Aorta (tissue), 5 donors: ENCODE data around the gene IQGAP3. TPM values are rescaled to one million over a fixed set of nuclear protein-coding genes. Genes with fewer than 3 reads are reported as not detected.
A peak's percentile ranks its signal among the peaks of the same experiment; 100 is the strongest.
"Not testable (repeated sequence)": the region's sequence is repeated elsewhere in the genome, so short reads cannot be mapped to it uniquely, and the experiment has no call there.

ENCODE experiments used
- ATAC-seq: fragments of 200-7000 bp; cut with Tn5 transposase; one replicate; pipeline ENCODE4 v1.9.1; 2022; ENCODE audit warnings: moderate library complexity; ENCODE audit not compliant: low FRiP score
- DNase-seq, 2 donors: peaks; one replicate each; pipeline ENCODE4 v3.0.0-alpha.2; 2020
- H3K27ac ChIP-seq, 2 donors: one replicate each; pipeline ENCODE4 v1.5.1; 2013; ENCODE audit warnings: low read length in 2 of 2, mild to moderate bottlenecking in 2 of 2, moderate library complexity in 2 of 2, control low read depth in 1 of 2, inconsistent platforms in 1 of 2, low read depth in 1 of 2
- H3K27me3 ChIP-seq, 2 donors: one replicate each; pipeline ENCODE4 v1.6.1; 2013; ENCODE audit warnings: control low read depth in 1 of 2, low read length in 1 of 2, mild to moderate bottlenecking in 1 of 2, moderate library complexity in 1 of 2; ENCODE audit not compliant: insufficient read depth in 2 of 2, control insufficient read depth in 1 of 2
- H3K36me3 ChIP-seq, 2 donors: one replicate each; pipeline ENCODE4 v1.6.1; 2013; ENCODE audit warnings: control low read depth in 1 of 2, low read length in 1 of 2, mild to moderate bottlenecking in 1 of 2; ENCODE audit not compliant: insufficient read depth in 2 of 2, control insufficient read depth in 1 of 2
- H3K4me1 ChIP-seq, 2 donors: one replicate each; pipeline ENCODE4 v1.6.1; 2013; ENCODE audit warnings: low read length in 2 of 2, control low read depth in 1 of 2, mild to moderate bottlenecking in 1 of 2, moderate library complexity in 1 of 2; ENCODE audit not compliant: insufficient read depth in 2 of 2, control insufficient read depth in 1 of 2
- H3K4me3 ChIP-seq, 2 donors: one replicate each; pipeline ENCODE4 v1.5.1; 2013; ENCODE audit warnings: low read length in 2 of 2, control low read depth in 1 of 2, mild to moderate bottlenecking in 1 of 2
- H3K9me3 ChIP-seq: one replicate; pipeline ENCODE4 v1.6.1; 2013; ENCODE audit warnings: mild to moderate bottlenecking, low read length; ENCODE audit not compliant: control insufficient read depth
- WGBS, 2 donors: extraction: QIAGEN DNeasy Blood & Tissue Kit; methylation state at CpG; one replicate each; pipeline ENCODE4 v1.1.7; 2013; 5-methylcytosine and 5-hydroxymethylcytosine counted together
- intact Hi-C, 2 donors: fragments of 100-400 bp; cut with DNase I; formaldehyde crosslinking; loops; one replicate each; pipeline versions ENCODE4 v1.14.2 to v1.15.0; 2022
- polyA plus RNA-seq, 2 donors: library from polyadenylated mRNA; stranded (reverse); fragments of 200-250 nt; gene quantifications; one replicate each; pipeline ENCODE4 v1.2.3, GENCODE V29; 2013
- total RNA-seq, 2 donors: library from RNA; stranded (reverse); fragmentation: NEBNext Ultra II Directional; extraction: Animal tissue kit (Norgen Biotek cat#: 25700); gene quantifications; one replicate each; pipeline ENCODE4 v1.2.1, GENCODE V29; 2021
- donor health status: healthy with polysubstance abuse.
- donor health status: Bipolar disorder and iron deficiency.
- donor health status: DM: no; HTN: no; CAD: no.
- donor health status: DM: no; HTN: no; CAD: no.
- donor health status: DM: yes; HTN: yes; CAD: no.

The IQGAP3 gene
- total and polyA plus RNA-seq, 4 donors: 0.10 to 2.3 (median 0.48) TPM

GRCh38 chr1:156608981-156609380, 36.6 kb upstream of the IQGAP3 start:
- Histone ChIP-seq H3K27ac (no peak overlapping the region), H3K9me3 (no peaks in the 10 kb centered on the region), H3K4me1 (no peaks in the 10 kb centered on the region), H3K4me3 (no peak overlapping the region), H3K27me3 (no peaks in the 10 kb centered on the region), H3K36me3 (no peaks in the 10 kb centered on the region)
- DNase-seq (peak in 1 of 2 donors; percentile 61), ATAC-seq (no peak)
- intact Hi-C loops: loop anchor here (2.0 to 10.0 kb wide), 4 partner anchors 24 to 224 kb away; no protein-coding TSS in a partner anchor
- WGBS, 2 donors: 43% methylated on average over 6 of the region's 6 CpGs

- peak in 1 of 2 donors; percentile 40 for DNase-seq
- H3K36me3 ChIP-seq: no peaks in the 10 kb centered on the region
- no peak overlapping the region for H3K27ac ChIP-seq
- H3K4me1 ChIP-seq: no peaks in the 10 kb centered on the region
- 29 to 31% methylated on average over 7 of the region's 7 CpGs for WGBS, 2 donors
- H3K9me3 ChIP-seq: no peaks in the 10 kb centered on the region
- no peaks in the 10 kb centered on the region for H3K27me3 ChIP-seq
- intact Hi-C loops: loop anchor here (2.0 to 10.0 kb wide), 4 partner anchors 23 to 223 kb away; no protein-coding TSS in a partner anchor
- peak; percentile 87 for ATAC-seq
- no peak overlapping the region for H3K4me3 ChIP-seq
Measured at GRCh38 chr1:156608036-156608674, 35.8 kb upstream of the IQGAP3 start.

GRCh38 chr1:156607344-156607743, 35.0 kb upstream of the IQGAP3 start:
- 81 to 82% methylated on average over 4 of the region's 4 CpGs for WGBS, 2 donors
- H3K9me3 ChIP-seq, DNase-seq, H3K36me3 ChIP-seq, H3K27ac ChIP-seq, H3K27me3 ChIP-seq, H3K4me3 ChIP-seq, H3K4me1 ChIP-seq, ATAC-seq: not testable (repeated sequence)
- intact Hi-C loops: loop anchor here in 1 of 2 donors (10.0 kb wide), 1 partner anchor 223 kb away; no protein-coding TSS in a partner anchor

GRCh38 chr1:156602557-156602993, 30.2 kb upstream of the IQGAP3 start:
- no peak for ATAC-seq
- H3K36me3 ChIP-seq: no peaks in the 10 kb centered on the region
- H3K4me1 ChIP-seq: no peaks in the 10 kb centered on the region
- no peak overlapping the region for H3K27ac ChIP-seq
- no peaks in the 10 kb centered on the region for H3K9me3 ChIP-seq
- 29 to 35% methylated on average over 10 of the region's 10 CpGs for WGBS, 2 donors
- intact Hi-C loops: loop anchor here in 1 of 2 donors (10.0 kb wide), 1 partner anchor 218 kb away; no protein-coding TSS in a partner anchor
- no peak for DNase-seq
- no peak overlapping the region for H3K4me3 ChIP-seq
- no peaks in the 10 kb centered on the region for H3K27me3 ChIP-seq

- Histone ChIP-seq H3K27ac (peak overlapping the region in 1 of 2 donors; percentile 43), H3K36me3 (peaks cover 0 to 5% of the 10 kb centered on the region in 2 donors), H3K27me3 (no peaks in the 10 kb centered on the region), H3K4me1 (no peaks in the 10 kb centered on the region), H3K4me3 (peak overlapping the region; percentile 56), H3K9me3 (no peaks in the 10 kb centered on the region)
- intact Hi-C loops: loop anchor here in 1 of 2 donors (10.0 kb wide), 1 partner anchor 217 kb away; no protein-coding TSS in a partner anchor
- WGBS, 2 donors: 65 to 67% methylated on average over 12 of the region's 12 CpGs
- ATAC-seq (no peak), DNase-seq (peak in 1 of 2 donors; percentile 45)
Measured at GRCh38 chr1:156601892-156602291, 29.5 kb upstream of the IQGAP3 start.

- Histone ChIP-seq H3K9me3 (no peaks in the 10 kb centered on the region), H3K36me3 (peaks cover 0 to 5% of the 10 kb centered on the region in 2 donors), H3K4me3 (peak within 1 kb of the TSS; percentile 56), H3K27ac (peak within 1 kb of the TSS in 1 of 2 donors; percentile 67), H3K27me3 (no peaks in the 10 kb centered on the region), H3K4me1 (no peaks in the 10 kb centered on the region)
- intact Hi-C loops: loop anchor here in 1 of 2 donors (10.0 kb wide), 1 partner anchor 216 kb away; no protein-coding TSS in a partner anchor
- ATAC-seq (peak; percentile 94), DNase-seq (peak; percentile 89 to 90)
- WGBS, 2 donors: 0 to 1% methylated on average over 35 of the region's 35 CpGs
Measured at GRCh38 chr1:156601122-156601830, 28.9 kb upstream of the IQGAP3 start, which contains the start of gene GPATCH4. TSS of gene GPATCH4 (minus strand) at chr1:156601479.

GRCh38 chr1:156600733-156601121, 28.4 kb upstream of the IQGAP3 start:
- ATAC-seq (no peak), DNase-seq (peak in 1 of 2 donors; percentile 50)
- H3K4me1 ChIP-seq: no peaks in the 10 kb centered on the region
- H3K27ac ChIP-seq: peak overlapping the region in 1 of 2 donors; percentile 55
- intact Hi-C loops: loop anchor here in 1 of 2 donors (10.0 kb wide), 1 partner anchor 216 kb away; no protein-coding TSS in a partner anchor
- H3K9me3 ChIP-seq: no peaks in the 10 kb centered on the region
- peak overlapping the region; percentile 56 for H3K4me3 ChIP-seq
- WGBS, 2 donors: 3 to 4% methylated on average over 13 of the region's 13 CpGs
- H3K36me3 ChIP-seq: peaks cover 1 to 5% of the 10 kb centered on the region in 2 donors
- H3K27me3 ChIP-seq: no peaks in the 10 kb centered on the region

- WGBS, 2 donors: 70 to 77% methylated on average over 3 of the region's 3 CpGs
- intact Hi-C loops: loop anchor here in 1 of 2 donors (10.0 kb wide), 1 partner anchor 215 kb away; no protein-coding TSS in a partner anchor
- peaks cover 4 to 5% of the 10 kb centered on the region in 2 donors for H3K36me3 ChIP-seq
- H3K4me3 ChIP-seq: no peak overlapping the region
- no peaks in the 10 kb centered on the region for H3K27me3 ChIP-seq
- DNase-seq: no peak
- no peak for ATAC-seq
- no peaks in the 10 kb centered on the region for H3K4me1 ChIP-seq
- H3K27ac ChIP-seq: no peak overlapping the region
- no peaks in the 10 kb centered on the region for H3K9me3 ChIP-seq
Measured at GRCh38 chr1:156599811-156600210, 27.4 kb upstream of the IQGAP3 start.
